GM21367 (cell line): ENCODE results near the gene DAAM1.

ENCODE experiments used
- ATAC-seq: cut with Tn5 transposase; IDR thresholded peaks from one replicate; pipeline ENCODE4 v1.9.1; 2021; ENCODE audit not compliant: unreplicated experiment

Gene DAAM1

DNA sequence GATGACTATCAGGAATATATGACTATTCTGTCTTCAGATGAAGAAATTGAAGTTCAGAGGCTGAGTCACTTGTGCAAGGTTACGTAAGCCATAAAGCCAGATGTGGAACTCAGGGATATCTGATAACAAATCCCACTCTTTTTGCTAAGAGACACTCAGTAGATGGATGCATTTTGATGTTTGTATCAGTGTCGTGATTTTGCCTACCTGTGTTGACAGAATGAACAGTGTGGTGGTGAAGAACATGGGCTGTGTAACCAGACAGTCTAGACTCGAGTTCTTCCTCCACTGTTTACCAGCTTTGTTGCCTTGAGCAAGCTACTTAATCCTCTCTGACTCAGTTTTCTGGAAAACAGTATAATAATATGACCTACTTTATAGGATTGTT is 93.9 kb downstream of the DAAM1 start:
- ATAC-seq: no peak

DNA sequence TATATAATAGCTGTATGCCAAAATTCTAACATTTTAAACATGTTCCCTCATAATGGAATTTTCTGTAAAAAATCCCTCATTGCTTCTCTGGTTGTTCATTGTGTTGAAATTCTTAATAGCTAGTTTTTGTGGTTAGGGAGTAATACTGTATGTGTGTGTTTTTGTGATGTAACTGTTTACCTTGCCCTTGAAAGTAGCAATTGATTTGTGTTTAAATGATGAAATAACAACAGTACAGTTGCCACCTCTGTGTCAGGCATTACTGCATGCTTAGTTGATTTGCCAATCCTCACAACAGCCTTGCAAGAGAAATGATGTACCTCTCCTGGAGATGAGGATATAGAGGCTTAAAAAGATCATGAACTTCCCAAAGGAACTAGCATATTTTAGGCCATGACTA is 94.9 kb downstream of the DAAM1 start:
- no peak for ATAC-seq

DNA sequence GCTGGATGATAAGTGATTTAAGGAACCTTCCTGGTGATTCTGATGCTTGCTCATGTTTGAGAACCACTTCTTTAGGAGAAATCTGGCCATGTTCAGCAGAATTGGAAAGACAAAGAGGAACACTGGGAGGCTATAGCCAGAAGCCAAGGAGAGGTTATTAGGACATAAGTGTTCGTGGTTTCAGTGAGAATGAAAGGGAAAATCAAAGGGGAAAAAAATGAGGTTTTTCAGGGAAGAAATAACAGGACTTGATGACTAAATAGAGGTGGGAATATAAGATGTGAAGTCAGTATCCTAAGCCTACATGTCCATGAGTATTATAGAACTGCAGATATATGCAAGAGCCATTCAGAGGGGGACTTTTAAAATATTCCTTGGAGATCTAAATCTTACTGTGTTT is 95.6 kb downstream of the DAAM1 start:
- no peak for ATAC-seq

DNA sequence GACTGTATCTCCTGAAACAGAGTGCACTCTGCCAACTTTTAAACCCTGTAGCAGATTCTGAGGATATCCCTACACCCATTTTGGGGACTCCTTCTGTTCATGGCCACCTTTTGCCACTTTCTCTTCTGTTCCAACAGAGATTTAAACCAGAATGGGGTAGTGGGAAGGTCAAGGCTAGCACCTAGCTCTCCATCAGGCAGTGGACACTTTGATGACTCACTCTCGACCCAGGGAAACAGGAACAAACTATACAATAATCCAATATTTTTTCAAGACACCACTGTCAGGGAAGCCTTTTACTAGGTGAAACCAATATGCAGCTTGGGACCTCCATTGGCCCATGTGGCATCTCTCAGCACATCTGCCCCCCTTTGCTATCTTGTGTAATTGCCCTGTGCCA is 103.6 kb downstream of the DAAM1 start:
- no peak for ATAC-seq

DNA sequence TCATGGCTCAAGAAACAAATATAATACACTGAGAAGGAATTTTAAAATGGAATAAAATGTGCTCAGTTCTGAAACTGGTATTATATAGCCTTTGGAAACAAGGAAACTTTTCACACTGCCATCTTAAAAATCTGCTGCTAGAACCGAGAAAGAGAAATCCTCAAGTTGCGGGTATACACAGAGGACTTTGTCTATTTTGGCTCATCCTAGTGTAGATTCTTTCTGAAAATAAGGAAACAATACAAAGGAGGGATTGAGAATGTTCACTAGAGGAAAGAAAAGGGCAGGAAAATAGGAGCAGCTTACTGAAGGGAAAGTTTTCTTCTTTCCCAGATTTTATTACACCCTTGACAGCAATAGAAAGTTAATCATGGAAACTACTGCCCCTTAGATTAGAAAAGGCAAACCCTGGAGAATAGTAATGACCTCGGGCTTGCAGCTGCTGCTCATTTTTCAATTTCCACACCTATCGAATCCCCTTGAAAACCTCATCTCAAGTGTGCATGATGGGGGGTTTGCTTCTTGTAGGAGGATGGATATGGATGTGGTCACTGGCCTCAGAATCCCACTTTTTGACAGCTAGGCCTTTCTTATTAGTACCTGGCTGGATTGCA is 104.6 kb downstream of the DAAM1 start:
- no peak for ATAC-seq

DNA sequence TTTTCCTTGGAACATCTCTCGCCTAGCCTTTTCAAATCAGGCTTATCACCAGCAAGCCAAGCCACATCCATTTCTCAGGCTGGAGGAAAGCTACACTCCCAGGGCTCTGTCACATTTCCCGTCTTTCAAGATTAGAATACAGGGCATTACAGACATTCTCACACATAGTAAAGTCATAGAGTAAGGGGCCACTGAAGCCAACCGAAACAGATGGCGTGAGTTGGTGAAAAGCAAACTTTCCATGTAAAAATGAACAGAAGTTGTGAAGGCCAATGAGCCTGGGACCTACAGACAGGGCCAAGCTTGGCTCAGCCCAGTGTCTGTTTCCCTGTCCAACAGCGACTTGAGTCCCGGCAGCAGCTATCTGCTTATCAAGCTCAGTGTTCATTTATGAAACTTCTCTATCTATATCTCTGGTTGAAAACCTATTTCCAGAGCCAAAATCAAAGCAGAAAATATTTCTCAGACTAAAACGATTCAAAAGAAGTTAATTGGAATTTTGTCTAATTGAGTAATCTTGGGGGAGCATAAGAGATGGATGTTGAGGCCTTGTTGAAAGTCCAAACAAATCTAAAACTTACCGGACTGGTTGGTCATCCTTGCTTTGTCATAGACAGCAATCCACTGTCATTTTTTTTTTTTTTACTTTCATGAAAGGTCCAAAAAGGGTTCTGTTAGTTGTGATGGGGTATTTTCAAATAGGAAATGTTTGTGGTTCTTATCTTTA is 105.6 kb downstream of the DAAM1 start:
- ATAC-seq: no peak

DNA sequence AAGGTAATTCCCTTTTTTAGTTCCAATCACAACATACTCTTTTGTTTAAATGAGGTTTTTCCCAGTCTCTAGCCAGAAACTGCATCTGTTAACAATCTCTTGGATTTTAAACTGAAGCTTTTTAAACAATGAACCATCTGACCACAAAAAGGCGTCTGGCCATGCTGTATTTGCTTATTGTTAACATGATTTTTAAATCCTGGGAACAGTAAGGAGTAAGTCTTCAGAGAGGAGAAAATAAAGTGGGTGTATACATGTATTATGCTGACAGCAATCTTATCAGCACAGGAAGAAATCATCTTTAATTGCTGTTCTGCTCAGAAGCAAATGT is 106.2 kb downstream of the DAAM1 start:
- ATAC-seq: no peak

DNA sequence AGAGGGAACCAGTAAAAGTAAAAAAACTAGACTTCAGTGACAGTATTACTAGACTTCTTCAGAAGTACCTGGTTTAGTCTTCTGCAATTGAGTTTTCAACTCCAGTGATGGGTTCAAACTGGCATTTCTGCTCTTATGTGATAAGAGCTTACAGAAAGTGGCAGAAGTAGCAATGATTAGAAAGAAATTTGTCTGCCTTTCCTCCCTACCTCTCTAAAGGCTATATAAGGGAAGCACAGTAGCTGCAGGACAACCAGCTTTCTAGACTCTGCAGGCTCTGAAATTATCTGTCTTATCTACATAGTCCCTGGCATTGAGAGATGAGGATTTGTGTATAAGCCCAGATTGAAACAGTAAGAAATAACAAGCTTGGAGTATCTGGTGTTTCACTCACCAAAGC is 107.5 kb downstream of the DAAM1 start:
- ATAC-seq: no peak

DNA sequence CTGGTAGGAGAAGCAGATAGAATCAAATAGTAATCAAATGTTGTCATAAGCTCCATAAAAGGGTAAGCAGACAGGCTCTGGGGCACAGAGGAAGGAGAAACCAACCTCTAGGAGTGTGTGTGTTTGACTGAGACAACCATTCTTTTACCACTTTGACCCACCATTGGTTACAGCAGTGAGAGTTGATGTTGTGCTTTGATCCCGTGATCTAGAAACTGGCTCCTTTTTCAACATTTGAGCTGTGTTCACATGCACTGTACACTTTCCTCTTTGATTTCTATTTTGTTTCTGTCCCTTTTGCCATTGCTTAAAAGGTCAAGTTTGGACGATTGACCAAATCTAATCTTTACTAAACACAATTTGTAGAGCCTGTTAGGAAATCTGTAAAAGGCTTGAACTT is 108.0 kb downstream of the DAAM1 start:
- ATAC-seq: no peak

DNA sequence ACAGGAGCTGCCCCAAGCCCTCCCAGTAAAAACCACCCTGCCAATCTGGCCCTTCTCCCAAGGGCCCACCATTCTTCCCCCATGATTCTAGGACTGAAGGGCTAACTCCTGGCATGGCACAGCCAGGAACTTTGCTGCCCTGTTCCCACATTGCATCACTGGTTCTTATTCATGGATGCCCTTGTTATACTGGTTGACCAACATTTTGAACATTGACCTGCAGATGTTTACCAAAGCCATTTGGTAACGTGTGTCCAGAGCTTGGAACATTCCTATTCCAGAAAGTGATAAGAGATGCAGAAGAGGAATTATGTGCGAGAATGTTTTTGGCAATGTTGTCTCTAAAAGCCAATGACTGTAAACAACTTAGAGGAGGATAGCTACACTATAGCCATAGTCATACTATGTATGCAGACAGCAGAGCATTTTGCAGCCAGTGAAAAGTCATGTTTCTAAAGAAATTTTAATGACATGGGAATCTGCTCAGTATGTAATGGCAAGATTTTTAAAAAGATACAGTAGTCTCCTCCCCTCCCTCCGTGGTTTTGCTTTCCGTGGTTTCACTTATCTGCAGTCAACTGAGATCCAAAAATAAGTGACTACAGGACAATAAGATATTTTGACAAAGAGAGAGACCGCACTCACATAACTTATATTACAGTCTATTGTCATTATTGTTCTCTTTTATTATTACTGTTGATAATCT is 108.8 kb downstream of the DAAM1 start:
- no peak for ATAC-seq

DNA sequence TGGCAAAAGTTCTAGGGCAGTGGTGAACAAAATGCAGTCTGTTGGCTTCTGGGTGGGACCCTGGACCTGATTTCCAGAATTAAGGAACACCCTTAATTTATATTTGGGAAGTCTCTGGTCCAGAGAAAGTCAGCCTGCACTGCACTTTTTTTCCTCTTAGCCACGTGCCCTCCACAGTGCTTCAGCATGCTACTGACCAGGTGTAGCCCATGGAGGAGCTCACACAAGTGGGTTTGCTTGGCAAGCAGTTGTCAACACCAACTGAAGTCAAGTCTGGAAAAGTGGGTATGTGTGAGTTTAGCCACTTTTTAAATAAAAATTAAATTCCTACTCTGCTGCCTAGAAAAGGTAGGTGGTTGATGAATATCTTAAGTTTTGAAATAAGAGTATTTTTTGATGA is 111.3 kb downstream of the DAAM1 start:
- ATAC-seq: no peak

DNA sequence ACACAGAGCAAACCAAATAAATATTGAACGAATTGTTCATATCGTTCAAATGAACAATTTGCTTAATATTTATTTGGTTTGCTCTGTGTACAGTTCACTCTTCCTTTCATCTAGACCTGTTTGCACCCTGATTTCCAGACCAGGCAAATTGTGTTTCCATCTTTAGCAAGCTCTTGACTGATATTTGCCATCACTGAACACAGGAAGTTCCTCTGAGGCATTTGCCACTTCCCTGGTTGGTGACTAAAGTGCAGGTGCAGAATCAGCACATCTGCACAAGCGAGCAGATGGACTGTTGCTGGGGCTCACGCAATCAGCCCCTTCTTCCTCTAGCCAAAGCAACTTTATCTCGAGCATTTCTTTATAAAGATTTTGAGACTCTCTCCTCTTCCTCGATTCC is 112.9 kb downstream of the DAAM1 start:
- peak; percentile 83 for ATAC-seq

DNA sequence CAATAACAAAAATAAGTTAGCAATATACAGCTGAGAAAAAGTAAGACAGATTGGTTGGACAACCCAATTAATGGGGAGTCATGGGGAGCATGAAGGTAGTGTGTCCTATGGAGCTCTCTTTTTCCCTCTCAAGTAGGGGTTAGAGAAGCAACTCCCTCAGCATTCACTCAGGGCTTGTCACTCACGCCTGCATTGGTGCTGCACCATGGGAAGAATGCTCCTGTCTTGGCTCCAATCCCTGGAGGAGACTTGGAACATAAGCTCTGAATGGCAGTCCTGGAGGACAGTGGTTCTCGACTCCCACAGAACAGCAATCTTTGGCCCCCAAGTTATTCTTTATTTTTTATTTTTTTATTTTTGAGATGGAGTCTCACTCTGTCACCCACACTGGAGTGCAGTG is 113.8 kb downstream of the DAAM1 start:
- no peak for ATAC-seq

DNA sequence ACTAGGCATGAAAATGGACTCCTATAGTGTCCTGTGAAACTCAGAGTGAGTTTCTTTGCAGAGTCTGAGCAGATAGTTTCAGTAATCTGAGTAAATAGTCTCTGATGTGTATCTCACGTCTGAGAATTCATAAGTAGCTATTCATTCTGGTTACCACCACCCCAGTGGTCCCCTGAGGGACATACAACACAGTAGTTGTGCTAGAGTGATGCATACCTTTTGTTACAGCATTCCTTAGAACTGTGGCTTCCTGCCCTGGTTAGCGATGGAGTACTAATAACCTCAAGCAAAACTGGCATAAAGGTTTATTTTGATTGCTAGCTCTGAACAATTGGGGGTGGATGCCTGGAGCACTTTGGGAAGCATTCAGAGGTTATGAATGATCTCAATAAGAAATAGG is 114.7 kb downstream of the DAAM1 start:
- no peak for ATAC-seq

DNA sequence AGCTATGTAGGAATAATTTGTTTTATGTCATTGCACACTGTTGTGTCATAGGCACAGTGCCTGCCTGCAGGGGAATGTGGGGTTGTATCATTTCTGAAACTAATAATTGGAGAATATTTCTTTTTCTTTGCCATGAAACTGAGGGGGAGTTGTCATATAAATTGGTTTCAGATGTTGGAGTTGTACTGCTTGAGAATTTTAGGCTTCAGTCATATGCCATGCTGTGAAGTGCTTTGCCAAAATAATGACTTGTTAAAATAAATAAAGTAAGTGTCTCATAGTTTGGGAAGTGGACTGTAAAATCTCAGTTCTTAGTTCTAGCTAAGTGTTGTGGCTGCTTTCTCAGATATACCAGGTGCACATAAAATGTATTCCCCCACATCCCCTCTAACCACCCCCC is 116.8 kb downstream of the DAAM1 start:
- no peak for ATAC-seq

DNA sequence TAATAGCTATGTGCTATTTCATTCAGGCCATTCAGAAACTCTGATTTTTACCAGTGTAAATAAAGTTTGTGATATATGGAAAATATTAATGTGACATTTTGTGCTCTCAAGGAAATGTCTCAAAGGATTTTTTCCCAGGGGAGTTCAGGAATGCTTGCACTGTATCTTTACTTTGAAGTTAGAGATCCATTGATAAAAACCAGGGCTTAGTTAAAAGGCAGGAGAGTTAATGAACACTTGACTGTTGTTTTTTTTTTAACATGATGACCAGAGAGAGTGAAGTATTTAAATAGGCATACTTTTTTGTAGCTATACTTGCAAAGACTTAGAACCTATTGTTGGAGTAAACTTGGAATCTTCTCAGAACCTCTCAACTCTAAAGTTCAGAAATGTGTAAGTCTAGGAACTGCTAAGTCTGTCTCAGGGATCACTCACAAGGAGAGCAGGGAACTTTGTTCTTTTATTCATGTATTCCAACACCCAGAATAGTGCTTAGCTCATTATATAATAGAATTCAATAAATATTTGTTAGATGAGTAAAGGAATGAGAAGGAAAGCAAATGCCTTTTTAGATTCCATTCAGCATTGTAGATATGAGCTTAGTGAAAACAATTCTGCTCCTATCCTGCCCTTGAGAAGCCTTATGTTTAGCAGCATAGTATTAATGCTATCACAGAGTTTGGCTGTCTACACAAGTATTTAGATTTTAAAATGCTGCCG is 117.5 kb downstream of the DAAM1 start:
- ATAC-seq: no peak

DNA sequence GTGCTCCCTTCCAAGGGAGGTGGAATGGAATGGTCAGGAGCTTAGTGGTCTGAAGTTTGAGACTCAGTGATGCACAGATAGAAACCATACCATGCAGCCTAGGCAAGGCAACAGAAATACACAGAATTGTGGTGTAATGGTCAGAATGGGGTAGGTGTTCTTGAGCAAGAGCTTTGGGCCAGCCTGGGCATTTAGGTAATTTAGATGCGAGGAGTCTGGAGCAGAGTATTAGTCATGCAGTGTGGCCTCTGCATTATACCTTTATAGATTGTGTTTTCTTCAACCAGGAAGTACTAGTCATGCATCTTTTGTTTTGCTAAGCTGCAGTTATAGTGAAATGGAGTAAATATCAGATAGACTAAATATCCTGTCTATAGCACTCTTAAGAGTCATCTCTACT is 118.3 kb downstream of the DAAM1 start:
- no peak for ATAC-seq

DNA sequence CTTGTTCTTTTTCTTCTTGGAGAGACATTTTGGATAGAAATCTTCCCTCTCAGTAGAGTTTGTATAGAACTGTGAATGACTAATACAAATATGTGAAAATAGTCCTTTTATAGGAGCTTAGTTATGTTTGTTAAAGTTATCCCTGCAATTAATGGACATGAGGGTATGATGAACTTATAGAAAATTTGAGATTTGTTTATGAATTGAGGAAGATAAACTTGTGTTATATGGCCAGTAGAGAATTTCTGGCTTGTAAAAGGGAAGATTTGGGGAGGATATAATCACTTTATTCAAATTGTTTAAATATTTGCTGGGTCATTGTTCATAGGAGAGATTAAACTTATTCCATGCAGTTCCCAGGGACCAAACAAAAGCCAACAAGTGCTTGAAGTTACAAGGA is 119.6 kb downstream of the DAAM1 start:
- no peak for ATAC-seq

DNA sequence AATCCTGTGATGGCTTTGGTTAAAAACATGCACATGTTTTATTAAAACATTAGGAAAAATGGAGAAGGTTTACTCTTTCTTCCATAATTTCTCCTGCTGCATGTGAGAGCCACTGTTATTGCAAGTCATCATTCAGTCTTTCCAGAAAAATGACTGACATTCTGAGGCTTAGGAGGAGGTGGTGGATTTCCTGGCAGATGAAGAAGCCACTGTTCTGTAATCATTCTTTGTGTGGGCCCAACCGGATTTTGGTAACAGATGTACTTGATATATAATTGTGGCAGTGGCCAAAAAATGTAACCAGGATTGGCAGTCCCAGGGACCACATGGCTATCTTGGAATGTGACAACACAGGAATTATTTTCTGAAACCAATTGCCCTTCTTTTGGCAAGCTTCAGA is 120.2 kb downstream of the DAAM1 start:
- no peak for ATAC-seq

DNA sequence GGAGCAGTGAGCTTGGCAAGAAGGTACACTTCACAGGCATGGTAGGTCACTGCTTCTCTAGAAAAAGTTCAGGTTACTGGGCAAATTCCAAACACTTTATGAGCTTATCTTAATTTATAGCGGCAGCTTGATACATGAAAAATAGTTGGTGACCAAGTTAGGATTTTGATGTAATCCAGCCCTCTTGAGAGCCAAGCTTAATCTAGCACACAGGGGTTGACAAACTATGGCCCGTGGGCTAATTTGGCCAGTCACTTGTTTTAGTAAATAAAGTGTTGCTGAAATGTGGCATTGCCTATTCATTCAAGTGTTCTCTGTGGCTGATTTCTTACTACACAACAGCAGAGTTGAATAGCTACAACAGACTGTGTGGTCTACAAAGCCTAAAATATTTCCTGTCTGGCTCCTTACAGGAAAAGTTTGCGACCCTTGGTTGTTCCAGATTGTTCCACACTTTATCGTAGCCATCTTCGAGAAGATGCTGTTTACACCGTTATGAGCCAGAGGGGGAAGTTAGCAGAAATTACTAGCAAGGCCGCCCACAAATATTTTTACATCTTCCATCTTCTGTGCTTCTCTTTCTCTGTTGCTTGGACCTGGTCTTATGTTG is 120.9 kb downstream of the DAAM1 start:
- no peak for ATAC-seq

DNA sequence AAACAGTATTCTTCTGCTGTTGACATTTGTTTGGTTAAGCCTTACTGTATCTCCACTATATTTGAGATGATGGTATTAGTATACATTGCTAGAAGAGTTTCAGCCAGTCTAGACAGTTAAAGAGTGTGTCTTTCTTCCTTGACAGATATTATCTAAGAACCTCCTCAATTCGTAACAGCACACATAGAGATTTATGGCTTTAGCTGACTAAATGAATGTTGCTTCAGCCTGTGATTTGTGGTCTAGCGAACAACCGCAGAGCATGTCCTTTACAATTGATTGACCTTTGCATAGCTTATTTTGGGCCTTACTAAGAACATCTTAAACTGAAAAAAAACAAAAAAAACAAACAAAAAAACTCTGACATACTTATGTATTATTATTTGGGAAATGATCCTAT is 122.2 kb downstream of the DAAM1 start:
- ATAC-seq: no peak

DNA sequence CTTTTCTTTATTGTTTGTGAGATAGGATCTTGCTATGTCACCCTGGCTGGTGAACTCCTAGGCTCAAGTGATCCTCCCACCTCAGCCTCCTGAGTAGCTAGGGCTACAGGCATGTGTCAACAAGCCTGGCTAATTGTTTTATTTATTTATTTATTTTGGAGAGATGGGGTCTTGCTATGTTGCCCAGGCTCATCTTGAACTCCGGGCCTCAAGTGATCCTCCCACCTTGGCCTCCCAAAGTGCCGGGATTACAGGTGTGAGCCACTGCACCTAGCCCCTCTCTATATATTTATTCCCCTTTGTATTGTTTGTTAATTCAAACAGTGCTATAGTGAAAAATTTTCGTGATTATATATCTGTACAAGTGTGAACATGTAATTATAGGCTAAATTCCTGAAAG is 123.3 kb downstream of the DAAM1 start:
- ATAC-seq: no peak
